GM18858 (cell line): ENCODE data around the gene SIK2.
"Not testable (repeated sequence)": the region's sequence is repeated elsewhere in the genome, so short reads cannot be mapped to it uniquely, and the experiment has no call there.

Experiments used
- ATAC-seq: cut with Tn5 transposase; IDR thresholded peaks from one replicate; pipeline ENCODE4 v1.9.1; 2021; ENCODE audit not compliant: unreplicated experiment

SIK2 gene

DNA sequence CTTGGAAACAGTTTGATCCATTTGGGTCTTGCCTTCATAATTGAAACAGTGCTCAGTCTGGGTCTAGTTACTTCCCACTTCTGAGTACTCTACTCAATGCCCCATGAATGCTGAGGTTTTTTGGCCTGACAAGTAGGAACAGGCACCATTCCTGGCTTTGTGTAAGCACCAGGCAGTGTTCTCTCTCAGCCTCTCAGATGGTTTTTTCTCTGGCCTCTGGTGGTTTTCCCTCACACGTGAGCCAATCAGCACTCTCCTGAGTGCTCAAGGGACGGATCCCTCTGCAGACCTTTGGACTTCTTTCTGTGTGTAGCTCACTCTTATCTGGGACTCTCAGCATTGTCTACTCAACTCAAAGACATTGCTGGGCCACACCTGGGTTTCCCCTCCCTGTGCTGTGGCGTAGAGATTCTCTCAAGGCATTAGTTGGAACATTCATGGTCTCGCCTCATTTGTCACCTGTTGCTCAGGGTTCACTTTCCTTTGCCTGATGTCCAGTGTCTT lies 21.3 kb downstream of the SIK2 start:
- no peak for ATAC-seq

DNA sequence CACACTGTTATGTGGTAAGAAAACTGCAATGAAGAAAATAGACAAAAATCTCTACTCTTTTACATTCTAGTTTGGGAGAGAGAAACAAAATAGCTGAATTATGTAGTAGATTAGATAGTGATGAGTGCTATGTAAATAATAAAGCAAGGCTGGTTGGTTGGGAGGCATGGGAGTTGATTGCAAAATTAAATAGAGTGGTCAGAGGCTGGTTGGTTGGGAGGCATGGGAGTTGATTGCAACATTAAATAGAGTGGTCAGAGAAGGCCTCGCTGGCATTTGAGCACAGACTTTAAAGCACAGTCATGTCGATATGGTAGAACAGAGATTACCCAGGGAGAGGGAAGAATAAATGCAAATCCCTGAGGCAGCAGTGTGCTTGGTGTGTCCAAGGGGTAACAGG lies 22.4 kb downstream of the SIK2 start:
- no peak for ATAC-seq

DNA sequence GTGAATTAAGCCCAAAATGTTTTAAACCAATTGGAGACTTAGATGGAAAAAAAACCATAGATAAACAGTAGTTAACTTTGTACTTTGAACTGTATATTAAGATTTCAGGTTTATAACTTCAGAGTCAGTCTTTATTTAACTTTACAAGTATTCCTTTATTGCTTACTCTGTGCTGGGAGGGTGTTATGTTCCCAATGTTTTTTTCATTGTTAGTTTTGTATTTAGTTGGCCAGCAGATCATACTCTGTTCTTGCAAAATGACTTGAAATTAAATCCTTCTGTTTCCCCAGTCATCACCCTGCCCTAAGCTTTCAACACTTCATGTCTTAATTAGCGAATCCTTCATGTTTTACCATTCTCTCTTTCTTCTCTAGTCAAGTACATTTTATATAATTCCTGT lies 25.3 kb downstream of the SIK2 start:
- no peak for ATAC-seq

DNA sequence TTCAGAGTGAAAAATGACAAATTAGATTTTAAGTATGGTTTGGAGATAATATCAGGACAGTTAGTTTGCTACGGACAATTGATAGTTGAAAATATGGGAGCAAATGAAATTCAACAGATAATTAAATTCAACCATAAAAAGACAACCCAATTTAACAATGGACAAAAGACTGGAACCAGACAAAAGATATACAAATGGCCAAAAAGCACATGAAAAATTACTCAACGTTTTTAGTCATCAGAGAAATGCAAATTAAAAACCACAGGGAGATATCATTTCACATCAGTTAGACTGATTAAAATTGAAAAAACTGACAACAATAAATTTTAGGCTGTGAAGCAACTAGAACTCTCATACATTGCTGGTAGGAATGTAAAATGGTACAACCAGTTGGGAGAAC lies 27.2 kb downstream of the SIK2 start:
- ATAC-seq, result no peak

DNA sequence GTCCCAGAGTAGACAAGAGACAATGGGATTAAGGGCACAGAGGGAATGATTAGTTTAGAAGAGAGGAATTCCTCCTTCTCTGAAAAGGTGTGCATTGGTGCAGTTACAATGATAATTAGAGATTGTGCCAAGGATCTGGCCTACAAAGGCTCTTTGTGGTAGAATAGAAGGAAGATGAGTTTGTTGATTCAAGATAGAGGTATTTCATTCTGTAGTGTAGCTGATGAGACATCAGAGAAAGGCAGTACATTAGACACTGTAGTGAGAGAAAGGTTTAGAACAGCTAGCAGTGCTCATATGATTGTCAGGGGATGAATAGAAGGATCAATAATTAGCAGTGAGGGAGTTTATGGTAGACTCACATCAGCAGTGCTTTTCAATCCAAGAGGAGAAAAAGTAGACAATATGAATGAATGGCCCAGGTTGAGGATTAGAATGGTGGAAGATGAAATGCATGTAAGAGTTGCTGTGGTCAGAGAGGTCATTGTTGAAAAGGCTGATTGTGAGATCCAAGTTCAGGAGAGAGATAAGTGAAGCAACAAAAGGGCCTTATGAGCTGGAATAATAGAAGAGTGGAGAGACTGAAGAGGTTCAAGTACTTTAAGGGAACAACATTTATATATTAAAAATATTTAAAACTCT lies 28.9 kb downstream of the SIK2 start:
- no peak for ATAC-seq

DNA sequence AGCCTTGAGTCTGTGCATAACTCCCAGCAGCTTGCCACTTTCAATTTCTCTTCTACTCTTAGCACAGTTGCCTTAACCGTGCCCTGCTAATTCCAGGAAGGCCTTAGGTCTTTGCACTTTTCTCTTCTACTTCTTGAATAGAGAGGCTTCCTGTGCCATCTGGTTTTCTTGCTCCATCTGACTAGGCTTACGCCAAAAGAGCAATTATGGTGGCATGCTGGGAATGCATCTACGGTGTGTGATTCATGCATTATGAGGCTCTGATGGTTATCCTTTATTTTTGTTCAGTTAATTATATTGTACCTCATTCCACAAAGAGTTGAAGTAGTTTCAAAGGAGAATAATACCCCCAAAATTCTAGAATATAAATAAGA lies 29.4 kb downstream of the SIK2 start:
- no peak for ATAC-seq

DNA sequence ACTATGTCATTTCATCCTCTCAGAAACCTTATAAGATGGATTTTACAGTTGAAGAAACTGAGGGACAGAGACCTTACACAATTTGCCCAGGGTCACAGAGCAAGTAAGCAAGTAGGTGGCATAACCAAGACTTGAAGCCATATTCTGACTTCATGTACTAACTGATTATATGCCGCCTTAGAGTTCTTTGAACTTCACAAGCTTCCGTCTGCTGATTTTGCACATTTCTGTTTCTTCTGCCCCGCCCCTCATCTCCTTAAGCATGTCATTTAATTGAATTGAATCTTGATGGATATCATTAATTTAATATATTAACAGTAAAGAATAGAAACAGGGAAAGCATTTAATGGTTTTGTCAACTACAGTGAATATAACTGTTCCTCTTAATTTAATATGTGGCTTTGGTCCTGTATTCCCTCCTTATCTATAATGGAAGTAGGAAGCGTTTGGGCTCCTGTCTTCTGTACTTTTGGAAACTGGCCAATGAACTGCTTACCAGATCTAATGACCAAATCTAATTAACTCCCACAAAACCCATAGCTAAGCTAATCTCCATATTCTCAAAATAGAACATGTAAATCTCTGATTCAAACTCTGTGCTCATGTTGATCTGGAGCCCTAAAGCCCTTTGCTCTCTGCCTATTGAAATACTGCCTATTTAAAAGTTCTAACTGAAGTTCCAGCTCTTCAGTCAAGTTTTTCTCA lies 30.4 kb downstream of the SIK2 start:
- ATAC-seq, result no peak

DNA sequence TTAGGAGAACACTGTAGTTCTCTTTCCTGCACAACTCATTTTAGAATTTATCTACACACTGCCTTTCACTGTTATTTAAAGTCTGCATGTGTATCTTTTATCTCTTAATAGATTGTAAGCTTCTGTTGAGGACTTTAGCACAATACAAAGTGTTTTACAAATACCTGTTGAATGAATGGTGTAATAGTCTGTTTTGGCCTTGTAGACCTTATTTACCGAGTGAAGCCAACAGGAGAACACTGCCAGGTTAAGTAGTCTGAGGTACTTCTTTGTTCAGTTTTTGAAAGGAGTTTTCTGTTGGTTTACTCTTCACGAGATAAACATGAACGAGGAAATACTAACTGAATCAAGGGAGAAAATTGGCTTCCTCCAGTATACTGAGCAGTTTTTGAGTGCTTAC lies 31.0 kb downstream of the SIK2 start:
- ATAC-seq, result no peak

DNA sequence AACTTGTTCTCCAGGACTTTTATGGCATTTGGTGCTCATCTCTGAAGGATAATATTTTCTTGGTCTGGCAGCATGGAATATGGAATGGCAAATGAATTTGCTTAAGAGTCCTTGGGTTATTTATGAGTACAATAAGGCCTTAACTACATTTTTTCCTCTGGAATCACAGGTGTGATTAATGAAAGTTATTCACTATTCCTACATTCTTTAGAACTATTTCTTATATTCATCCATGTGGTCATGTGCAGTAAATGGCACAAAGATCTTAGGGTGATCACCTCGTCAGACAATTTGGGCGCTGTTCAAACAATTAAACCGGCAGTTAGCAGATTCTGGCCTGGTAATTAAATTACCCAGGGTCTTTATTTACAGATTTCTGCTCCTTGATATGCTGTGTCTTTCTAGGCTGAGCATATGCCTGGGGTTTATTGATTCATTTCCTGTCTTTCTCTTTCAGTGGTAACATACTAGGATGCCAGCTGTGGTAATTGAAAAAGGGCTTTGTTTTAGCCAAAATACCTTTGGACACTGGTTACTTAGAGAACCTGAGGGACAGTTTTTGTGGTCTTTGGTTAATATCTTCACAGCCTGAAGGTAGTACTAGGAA lies 31.6 kb downstream of the SIK2 start:
- ATAC-seq, result no peak

DNA sequence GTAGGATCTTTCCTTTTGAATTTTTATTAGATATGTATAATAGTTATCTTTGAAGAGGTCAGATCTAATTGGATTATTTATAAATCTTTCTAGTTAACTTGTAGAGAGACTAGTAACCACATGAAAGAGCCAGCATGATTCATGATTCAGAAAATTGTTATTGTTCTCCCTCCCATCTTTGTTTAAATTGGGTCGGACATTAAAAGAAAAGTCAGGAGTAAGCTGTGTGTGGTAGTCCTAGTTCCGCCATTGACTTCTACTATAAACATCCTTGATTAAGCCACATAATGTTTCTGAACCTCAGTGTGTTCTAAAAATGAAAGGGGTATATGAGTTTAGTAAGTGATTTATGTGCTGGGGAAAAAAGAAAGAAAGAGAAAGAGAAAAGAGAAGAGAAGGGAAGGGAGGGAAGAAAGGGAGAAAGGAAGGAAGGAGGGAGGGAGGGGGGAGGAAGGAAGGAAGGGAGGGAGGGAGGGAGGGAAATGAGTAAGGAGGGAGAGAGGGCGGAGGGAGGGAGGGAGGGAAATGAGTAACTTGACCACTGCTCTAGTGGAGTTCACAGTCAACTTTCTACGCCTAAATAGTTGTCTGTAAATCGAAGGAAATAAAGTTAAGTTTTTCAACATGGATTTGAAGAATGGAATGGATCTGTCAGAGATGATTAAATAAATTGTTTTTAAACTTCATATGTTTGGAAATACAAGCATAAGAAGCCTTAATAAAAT lies 32.9 kb downstream of the SIK2 start:
- no peak for ATAC-seq

DNA sequence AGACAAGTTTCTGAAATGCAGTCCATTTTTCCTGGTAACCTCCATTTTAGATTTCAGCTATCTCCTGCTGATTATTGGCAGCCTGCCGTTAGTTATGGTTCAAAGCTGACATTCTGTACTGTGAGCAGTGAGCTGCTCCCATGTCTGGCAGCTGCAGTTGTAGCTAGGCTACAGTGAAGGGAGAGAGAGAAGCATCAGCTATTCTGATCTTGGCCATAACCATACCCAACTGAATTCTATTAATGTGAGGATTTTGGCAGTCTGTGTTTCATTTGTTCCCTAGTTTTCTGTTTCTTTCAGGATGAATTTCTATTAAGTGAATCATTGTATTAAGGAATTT lies 33.4 kb downstream of the SIK2 start:
- no peak for ATAC-seq

DNA sequence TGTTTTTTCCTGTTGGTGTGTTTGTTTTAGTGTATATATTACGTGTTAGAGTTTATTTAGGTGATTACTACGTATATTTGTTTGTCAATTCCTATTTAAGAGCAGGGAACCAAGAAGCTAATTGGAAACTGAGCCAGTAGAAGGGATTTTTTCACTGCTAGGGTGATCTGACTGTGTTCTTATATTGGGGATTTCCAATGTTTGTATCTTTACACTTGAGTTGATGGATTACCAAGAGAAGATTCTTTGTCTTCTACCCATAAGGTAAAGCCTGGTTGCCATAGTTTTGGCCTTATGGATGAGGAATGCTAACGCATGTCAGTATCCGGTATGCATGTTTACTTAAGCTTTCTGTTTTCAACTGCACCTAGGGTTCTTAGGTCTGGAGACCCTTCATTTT lies 35.6 kb downstream of the SIK2 start:
- ATAC-seq, result no peak

DNA sequence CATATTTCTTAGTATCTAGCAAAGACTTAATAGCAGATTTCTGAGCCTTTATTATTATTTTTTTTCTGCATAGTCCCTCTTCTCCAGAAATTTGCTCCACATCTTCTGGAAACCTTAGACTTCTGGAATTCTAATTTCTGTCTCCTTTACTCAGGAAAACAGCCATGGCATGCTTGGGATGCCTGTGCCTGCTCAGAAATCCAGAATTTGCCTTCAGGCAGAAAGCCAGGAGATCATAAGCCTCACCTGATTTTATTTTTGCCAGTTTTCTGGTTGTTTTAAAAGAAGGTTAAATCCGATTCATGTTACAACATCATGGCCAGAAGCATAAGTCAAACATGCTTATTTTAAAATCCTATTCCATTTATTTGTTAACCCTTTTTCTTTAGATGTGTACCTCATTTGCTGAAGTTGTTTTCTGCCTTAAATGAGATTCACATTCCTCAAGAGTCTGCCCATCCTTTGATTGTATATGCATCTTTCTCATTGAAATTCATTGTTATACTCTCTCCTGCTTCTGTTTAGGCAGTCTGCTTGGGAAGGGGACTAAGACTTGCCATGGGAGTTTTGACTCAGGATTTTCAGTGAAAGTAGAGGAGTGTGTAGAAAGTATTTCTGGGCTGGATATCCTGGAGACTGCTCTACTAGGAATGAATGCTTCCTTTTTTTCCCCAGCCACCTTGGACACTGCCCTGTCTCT lies 37.1 kb downstream of the SIK2 start:
- no peak for ATAC-seq

DNA sequence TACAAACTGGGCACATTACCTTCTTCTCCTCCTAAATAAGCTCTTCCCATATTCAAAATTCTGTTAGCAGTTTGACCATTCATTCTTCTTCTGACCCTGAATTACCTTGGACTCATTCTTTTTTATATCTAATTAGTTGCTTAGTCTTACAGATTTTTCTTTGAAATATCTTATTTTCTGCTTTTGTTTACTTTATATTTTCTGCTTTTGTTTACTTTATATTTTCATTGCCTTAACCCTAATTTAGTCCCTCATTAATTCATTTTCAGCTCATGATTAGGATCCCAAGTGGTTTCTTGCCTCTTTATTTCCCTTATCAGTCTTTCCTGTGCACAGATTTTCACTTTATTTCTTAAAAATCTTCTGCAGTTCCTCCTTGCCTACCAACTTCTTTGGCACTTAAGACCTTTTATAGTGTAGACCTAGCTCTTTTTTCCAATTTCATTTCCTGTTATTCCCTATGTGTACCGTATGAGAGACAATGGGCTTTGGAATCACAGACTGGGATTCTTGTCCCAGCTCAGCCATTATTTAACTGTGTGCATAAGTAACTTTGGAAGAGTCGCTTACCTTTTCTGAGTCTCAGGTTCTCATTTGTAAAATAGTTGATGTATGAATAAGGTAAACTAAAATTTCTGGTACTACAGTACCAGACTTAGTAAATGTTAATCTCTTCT lies 39.2 kb downstream of the SIK2 start:
- ATAC-seq, result no peak

DNA sequence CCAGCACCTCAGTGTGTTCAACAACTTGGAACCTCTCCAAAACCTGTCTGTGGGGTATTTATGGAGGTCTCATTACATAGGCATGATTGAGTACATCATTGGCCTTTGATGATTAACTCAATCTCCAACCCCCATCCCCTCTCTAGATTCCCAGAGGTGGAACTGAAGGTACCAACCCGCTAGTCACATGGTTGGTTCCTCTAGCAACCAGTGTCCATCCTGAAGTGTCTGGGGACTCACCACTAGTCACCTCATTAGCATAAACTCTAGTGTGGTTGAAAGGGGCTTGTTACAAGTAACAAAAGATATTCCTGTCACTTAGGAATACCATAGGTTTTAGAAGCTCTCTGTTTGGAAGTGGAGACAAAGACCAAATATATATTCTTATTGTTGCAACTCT lies 40.3 kb downstream of the SIK2 start:
- no peak for ATAC-seq

DNA sequence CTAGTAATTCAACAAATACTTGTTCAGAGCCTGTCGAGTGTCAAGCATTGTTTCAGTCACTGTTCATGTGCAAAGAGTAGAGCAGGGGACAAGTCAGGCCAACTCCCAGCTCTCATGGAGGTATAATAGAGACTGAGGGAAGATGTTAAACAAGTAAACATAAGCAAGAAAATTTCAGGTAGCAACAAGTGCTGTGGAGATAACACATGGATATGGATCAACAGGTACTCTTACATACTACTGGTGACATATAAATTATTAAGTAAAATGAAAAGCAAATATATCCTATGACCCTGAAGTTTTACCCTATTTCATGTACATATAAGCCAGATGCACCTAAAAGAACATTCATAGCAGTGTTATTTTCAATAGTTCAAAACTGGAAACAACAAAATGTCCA lies 42.7 kb downstream of the SIK2 start:
- ATAC-seq, result no peak

DNA sequence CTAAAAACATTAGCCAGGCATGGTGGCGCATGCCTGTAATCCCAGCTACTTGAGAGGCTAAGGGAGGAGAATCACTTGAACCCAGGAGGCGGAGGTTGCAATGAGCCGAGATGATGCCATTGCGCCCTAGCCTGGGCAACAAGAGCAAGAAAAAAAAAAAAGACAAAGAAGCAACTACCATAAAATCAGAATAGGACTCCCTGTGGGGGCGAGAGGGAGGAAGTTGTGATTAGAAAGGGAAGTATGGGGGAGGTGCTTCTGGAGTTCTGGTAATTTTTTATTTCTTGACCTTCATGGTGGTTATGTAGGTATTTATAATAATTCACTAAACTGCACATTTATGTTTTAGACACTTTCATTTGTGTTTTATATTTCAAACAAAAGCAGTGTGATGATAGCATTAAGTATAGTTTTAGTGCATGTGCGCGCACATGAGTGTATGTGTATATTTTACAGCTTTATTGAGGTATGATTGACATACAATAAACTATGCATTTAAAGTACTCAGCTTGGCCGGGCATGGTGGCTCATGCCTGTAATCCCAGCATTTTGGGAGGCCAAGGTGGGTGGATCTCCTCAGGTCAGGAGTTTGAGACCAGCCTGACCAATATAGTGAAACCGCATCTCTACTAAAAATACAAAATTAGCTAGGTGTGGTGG lies 43.5 kb downstream of the SIK2 start:
- no peak for ATAC-seq

DNA sequence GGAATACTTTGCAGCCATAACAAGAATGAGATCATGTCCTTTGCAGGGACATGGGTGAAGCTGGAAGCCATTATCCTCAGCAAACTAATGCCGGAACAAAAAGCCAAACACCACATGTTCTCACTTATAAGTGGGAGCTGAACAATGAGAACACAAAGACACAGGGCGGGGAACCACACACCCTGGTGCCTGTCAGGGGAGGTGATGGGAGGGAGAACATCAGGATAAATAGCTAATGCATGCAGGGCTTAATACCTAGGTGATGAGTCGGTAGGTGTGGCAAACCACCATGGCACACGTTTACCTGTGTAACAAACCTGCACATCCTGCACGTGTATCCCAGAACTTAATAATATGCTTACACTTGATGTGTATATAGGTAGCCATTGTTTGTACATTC lies 49.1 kb downstream of the SIK2 start:
- not testable (repeated sequence) for ATAC-seq

DNA sequence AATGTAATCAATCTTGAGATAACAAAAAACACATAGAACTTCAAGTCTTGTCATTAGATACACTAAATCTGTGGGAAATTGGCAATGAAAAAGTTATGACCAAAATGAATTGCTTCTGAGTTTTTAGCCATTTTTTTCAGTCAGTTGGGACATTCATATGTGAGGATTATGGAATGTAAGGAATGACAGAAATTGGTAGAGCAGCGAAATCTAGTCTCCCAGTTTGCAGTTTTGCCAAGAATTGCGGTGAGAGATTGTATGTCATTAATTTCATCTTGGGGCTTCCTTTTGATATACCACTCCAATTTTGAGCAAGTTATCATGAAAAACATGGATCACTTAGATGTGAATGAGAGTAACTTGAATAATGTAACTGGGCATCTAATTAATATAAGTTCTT lies 49.9 kb downstream of the SIK2 start:
- no peak for ATAC-seq

DNA sequence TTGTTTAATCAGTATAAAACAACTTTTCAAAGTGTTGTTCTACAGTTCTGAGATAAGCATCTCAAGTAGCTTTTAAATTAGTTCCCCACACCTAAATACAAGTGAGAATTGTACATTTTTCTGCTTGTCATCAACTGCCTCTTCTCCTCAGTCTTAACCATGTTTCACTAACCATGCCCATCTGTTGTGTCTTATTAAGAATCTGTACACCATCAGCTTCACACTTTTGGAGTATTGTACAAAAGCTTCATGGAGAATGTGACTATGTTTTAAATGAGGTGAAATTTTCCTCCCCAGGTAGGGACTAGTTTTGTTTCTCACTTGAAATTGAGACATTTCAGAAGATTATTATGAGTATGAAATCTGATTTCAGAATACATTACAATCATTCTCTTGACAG lies 52.4 kb downstream of the SIK2 start:
- no peak for ATAC-seq
